GM19238 (cell line): ENCODE data around the gene ENDOV.

ENCODE experiments used
- DNase-seq: peaks from one replicate; pipeline ENCODE4 v3.0.0; 2011; ENCODE audit warnings: low spot score; ENCODE audit not compliant: insufficient read length

The ENDOV gene

GRCh38 chr17:80415626-80416137, 715 bp downstream of the ENDOV start:
- DNase-seq, result no peak

DNA sequence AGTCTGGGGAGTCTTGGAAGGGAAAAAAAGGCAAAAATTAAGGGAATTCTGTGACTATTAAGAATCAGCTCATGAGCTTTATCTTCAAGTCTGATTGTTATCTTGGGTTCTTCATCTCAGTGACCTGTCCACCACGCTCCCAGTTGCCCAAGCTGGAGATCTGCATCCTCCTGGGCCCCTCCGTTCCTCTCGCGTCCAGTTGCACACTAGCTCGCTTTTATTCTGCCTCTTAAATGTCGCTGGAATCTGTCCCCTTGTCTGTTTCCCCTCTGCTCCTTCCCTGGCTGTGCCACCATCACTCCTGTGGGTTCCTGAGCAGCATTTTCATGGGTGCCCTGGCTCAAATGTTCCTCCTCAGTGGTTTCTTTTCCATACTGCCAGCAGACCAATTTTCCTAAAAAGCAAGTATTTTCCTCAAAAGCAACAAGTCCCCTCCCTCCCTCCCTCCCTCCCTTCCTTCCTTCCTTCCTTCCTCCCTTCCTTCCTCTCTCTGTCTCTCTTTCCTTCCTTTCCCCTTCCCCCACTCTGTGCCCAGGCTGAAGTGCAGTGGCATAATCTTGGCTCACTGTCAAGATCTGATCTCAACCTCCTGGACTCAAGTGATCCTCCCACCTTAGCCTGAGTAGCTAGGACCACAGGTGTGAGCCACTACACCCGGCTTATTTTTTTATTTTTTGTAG, 1.4 kb downstream of the ENDOV start:
- DNase-seq, result no peak

GRCh38 chr17:80416940-80417293, 1.9 kb downstream of the ENDOV start:
- no peak for DNase-seq

- DNase-seq, result no peak
Measured at GRCh38 chr17:80418589-80418988, 3.6 kb downstream of the ENDOV start.

DNA sequence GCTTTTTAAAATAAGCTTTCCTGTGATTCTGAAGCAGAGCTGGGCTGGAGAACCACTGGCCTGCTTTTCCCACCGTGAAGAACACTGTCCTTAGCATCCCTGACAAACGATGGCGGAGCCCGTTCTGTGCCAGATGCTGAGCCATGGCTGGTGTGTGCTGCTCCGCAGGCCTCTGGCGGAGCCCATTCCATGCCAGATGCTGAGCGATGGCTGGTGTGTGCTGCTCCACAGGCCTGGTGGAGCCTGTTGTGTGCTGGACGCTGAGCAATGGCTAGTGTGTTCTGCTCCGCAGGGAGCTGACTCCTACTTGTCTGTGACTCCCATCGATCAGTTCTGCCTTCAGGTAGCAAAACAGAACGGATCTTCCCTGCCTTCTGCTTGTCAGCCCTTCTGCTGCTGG, 4.3 kb downstream of the ENDOV start:
- no peak for DNase-seq

DNA sequence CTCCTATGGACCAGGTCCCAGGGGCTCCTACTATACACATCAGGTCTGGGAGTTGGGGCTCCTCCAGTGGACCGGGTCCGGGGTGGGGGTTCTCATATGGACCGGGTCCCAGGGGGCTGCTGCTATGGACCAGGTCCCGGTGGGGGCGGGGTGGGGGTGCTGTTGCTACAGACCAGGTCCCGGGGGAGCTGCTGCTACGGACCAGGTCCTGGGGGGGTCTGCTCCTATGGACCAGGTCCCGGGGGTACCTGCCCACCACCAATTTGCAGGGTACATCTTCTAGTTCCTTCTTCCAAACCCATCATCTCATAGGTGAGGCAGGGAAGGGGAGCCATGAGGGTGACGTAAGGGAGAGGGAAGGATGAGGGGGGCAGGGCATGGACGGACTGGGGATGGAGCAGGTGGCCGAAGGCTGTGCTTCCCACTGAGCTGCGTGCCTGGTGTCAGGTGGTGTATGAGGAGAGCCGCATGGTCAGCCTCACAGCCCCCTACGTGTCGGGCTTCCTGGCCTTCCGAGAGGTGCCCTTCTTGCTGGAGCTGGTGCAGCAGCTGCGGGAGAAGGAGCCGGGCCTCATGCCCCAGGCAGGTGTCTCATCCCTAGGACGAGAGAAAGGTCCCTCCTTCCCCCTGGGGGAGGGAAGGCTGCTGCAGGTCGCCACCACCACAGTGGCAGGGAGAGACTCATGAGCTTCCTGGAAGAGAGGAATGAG, 6.6 kb downstream of the ENDOV start:
- DNase-seq, result no peak

DNA sequence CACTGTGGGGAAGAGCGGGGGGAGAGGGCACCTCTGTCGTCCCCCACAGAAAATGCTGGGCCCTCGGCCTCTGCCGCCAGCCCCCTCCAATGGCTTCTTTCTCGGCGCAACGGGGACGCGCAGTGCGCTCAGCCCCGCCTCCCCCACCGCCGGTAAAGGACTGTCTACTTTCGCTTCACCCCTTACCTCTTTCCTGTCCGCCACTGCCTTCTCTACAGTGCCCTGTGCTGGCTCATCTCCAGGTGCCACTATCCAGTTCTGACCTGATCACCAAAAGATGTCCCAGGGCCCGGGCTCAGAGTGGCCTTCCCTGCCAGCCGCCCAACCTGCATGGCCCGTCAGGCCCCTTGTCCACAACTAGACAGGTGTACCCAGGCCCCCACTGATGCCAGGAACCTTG, 7.3 kb downstream of the ENDOV start:
- no peak for DNase-seq

- DNase-seq, result no peak
Measured at GRCh38 chr17:80422981-80423380, 8.0 kb downstream of the ENDOV start.

DNA sequence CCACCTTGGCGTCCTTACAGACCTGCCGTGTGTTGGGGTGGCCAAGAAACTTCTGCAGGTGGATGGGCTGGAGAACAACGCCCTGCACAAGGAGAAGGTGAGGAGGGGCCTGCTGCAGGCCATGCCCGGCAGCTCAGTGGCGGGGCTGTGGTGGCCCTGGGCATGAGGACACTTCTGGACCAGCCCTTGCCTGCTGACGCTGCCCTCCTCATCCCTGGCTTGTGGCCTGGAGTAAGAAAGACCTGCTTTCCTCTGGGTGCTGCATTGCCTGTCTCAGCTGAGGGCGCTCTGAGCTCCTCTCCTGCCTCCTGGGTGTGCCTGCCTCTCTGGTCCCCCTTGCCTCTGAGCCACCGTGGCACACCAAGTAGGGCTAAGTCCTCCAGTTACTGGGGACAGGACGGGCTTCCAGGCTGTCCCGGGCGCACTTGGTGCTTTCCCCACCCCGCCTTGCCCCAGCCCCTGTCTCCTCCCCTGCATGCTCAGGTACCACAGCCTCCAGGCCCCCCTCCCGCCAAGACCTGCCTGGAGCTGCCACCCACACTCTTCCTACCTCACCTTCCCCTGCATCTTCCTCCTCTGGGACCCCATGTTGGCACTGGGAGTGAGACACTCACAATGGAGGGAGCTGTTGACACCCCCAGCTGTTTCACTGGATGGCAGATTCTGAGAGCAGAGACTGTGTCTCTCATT, 8.7 kb downstream of the ENDOV start:
- DNase-seq, result no peak

- DNase-seq, result no peak
Measured at GRCh38 chr17:80424261-80424660, 9.3 kb downstream of the ENDOV start.

DNA sequence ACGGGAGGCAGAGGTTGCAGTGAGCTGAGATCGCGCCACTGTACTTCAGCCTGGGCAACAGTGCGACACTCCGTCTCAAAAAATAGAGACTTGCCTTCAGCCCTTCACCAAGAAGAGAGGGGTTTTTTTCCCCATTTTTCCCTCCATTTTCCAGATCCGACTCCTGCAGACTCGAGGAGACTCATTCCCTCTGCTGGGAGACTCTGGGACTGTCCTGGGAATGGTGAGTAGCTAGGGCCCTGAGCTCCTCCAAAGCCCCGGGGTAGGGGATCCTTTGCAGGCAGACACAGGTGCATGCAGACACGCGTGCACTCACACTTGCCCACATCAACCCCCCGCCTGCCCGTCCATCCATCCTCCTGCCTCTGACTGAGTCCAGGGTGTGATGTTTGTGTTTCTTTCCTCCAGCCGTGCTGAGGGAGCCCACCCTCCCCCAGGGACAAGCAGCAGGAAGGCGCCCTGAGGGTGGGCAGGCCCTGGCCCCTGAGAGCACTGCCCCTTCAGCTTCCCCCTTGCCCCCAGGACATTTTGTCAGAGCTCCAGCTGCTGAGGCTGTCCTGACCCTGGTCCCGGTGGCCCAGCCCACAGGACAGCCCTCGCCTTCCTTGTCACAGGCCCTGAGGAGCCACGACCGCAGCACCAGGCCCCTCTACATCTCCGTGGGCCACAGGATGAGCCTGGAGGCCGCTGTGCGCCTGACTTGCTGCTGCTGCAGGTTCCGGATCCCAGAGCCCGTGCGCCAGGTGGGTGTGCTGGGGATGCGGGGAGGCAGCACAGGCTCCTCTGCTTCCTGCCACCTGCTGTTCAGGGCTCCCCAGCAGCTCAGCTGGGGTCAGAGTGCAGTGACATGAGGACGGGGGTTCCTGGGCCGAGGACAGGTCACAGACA, 10.2 kb downstream of the ENDOV start:
- DNase-seq, result no peak

DNA sequence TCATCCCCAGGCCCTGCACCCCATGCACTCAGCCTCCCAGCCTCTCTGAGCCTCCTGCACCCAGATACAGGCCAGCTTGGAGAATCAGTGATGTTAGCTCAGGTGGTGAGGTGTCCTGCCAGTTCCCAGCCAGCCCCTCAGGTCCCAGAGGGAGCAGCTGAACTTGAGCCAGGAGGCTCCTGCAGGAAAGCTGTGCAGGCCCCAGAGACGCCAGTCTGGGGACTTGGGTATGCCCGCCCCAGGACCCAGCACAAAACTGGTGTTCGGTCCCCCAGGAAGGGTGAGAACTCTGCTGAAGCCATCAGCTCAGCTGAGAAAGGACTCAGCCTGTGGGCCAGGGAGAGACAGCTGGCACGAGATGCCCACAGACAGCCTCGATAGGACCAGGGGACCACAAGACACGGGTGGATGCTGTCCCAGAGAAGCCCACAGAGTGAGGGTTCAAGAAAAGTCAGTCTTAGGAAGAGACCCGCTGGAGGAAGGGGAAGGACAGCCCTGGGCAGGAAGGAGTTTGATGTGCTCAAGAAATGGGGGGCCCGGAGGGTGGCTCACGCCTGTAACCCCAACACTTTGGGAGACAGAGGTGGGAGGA, 11.0 kb downstream of the ENDOV start:
- DNase-seq, result no peak

GRCh38 chr17:80426671-80427326, 11.8 kb downstream of the ENDOV start:
- DNase-seq, result peak; percentile 95

DNA sequence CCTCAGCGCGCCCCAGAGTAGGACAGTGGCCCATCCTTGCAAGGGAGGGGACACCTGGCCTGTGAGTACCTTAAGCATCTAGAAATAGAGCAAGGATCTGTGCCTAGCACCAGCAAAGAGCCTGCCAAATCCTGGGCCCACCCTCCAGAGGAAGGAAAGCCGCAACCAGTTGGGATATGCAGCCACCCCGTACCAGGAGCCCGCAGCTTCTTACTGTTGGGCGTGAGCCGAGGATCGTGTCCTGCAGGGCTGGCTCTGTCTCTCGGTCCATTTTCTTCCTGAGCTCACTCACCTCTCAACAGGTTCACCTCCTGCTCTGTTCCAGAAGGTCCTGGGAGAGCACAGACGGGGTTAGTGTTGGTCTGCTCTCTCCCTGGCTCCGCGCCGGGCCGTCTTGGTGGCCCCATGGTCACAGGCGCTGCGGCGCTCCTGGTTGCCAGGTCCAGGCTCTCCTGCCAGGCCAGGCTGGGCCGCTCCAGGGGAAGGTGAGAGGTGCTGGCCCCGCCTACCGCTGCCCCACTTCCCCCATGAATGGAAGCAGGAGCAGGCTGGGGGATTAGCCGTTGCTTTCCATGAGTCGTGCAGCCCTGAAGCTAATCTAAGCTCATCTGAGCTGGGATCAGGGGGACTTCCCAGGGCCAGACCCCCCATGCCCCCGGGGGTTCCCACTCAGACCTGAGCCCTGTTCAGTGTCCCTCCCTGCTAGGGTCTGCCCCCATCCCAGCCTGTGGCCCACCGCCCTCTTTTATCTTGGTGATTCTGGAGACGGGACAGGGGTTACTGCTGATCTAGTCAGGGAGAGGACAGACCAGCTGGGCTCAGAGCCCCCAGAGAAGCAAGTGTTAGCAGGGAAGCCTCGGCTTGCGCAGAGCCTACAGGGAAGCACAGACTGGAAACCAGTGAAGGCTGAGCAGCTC, 12.7 kb downstream of the ENDOV start:
- no peak for DNase-seq

- no peak for DNase-seq
Measured at GRCh38 chr17:80428363-80428762, 13.4 kb downstream of the ENDOV start.

DNA sequence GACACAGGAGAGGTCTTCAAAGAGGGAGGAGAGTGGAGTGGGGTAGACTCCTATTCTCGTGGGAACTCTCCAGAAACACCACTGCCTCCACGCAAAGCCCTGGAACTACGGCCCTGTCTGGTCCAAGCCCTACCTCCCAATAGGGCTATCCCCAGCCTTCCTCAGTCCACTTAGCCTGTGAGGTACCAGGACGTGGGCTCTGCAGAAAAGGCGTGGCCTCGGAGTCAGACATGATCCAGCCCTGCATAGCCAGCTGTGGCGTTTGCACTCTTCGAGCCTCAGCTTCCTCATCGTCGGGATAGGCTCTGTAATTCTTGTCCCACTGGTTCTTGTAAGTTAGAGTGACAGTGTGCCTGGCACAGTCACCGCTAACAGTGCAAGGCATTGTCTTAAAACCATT, 13.8 kb downstream of the ENDOV start:
- DNase-seq, result no peak

GRCh38 chr17:80429356-80430275, 14.6 kb downstream of the ENDOV start:
- no peak for DNase-seq

DNA sequence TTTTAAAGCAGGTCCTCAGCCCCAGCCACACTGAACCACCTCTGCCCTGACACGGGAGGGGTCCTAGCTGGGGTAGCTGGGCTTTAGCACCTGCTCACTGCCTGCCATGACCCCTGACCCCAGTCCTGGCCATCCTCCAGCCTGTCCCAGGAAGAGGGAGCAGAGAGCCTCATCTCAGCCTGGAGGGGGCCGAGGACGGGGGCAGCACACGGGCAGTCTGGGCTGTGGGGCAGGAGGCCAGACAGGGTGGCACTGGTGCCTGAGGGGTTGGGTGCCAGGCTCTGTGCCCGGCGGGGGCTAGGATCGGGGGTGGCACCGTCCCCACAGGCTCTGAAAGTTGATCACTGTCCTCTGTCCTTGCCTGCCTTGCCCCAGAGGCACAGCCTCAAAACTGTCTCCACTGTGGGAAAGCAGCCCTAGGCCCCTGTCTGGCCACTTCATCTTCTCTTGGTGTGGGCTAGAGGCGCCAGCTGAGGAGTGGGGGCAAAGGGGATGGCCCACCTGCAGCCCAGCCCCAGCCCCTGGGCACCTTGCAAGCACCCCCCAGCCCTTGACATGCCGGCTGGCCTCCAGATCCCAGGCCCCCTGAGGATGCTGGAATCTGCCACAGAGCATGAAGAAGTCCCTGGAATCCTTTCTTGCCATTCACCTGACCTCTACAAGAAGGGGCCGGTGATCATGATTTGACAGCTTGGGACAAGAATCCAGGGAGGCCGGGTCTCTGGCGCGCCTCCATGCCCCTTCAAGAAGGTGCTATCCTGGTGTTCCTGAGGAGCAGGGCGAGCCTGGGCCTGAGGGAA, 15.7 kb downstream of the ENDOV start:
- DNase-seq, result no peak
